ENCODE measurements around the gene TDP1. TPM values are rescaled to one million over a fixed set of nuclear protein-coding genes. Genes with fewer than 3 reads are reported as not detected.

The TDP1 gene
- total and polyA plus RNA-seq, 7 donors = 1.7 to 13.1 (median 4.4) TPM

GRCh38 chr14:89912667-89913211 is 43.0 kb upstream of the TDP1 start:
- H3K27ac ChIP-seq = no peak overlapping the region
- H3K4me3 ChIP-seq = no peak overlapping the region

GRCh38 chr14:89915114-89915878 is 40.4 kb upstream of the TDP1 start:
- peak; percentile 97 for TF ChIP-seq CTCF (IDR thresholded peaks at IDR 0.05)
- no peaks in the 10 kb centered on the region for H3K9me3 ChIP-seq
- no peak overlapping the region for H3K27ac ChIP-seq
- peaks cover 4% of the 10 kb centered on the region for H3K4me1 ChIP-seq
- no peaks in the 10 kb centered on the region for H3K27me3 ChIP-seq (ENCODE audit: insufficient read depth in 3 of 3, low read length in 2 of 3)
- intact Hi-C loops (cut with DNase I) = loop anchor here (2.0 to 10.0 kb wide), 4 partner anchors 490 to 888 kb away; no protein-coding TSS in a partner anchor
- H3K4me3 ChIP-seq = peak overlapping the region; percentile 26
- H3K36me3 ChIP-seq (ENCODE audit: insufficient read depth in 1 of 2, low read depth in 1 of 2) = no peaks in the 10 kb centered on the region
- ATAC-seq (peak in 3 of 4 donors; percentile 67 to 86 (median 79)), DNase-seq (peak in 1 of 2 donors; percentile 27)
- WGBS, 3 donors = 17 to 19% (median 17%) methylated on average over 6 of the region's 6 CpGs

More at GRCh38 chr14:89912667-89913211, 43.0 kb upstream of the TDP1 start:
- Histone ChIP-seq H3K27me3 (ENCODE audit: insufficient read depth in 3 of 3, low read length in 2 of 3) (no peaks in the 10 kb centered on the region), H3K9me3 (no peaks in the 10 kb centered on the region), H3K36me3 (ENCODE audit: insufficient read depth in 1 of 2, low read depth in 1 of 2) (no peaks in the 10 kb centered on the region), H3K4me1 (peaks cover 4% of the 10 kb centered on the region)
- WGBS, 3 donors = 44 to 51% (median 47%) methylated on average over 9 of the region's 9 CpGs
- intact Hi-C loops (cut with DNase I) = loop anchor here (10.0 kb wide), 1 partner anchor 488 kb away; no protein-coding TSS in a partner anchor
- peak in 3 of 4 donors; percentile 58 to 71 (median 69) for ATAC-seq
- DNase-seq = no peak
- no peak for TF ChIP-seq CTCF (IDR thresholded peaks at IDR 0.05)

GRCh38 chr14:89918721-89919120 is 37.0 kb upstream of the TDP1 start:
- H3K27me3 ChIP-seq (ENCODE audit: insufficient read depth in 3 of 3, low read length in 2 of 3) = no peaks in the 10 kb centered on the region
- no peaks in the 10 kb centered on the region for H3K9me3 ChIP-seq
- TF ChIP-seq CTCF (IDR thresholded peaks at IDR 0.05) = no peak
- intact Hi-C loops (cut with DNase I) = loop anchor here (5.0 to 10.0 kb wide), 2 partner anchors 494 to 876 kb away; no protein-coding TSS in a partner anchor
- peaks cover 4% of the 10 kb centered on the region for H3K4me1 ChIP-seq
- DNase-seq (no peak), ATAC-seq (no peak)
- no peaks in the 10 kb centered on the region for H3K36me3 ChIP-seq (ENCODE audit: insufficient read depth in 1 of 2, low read depth in 1 of 2)
- no peak overlapping the region for H3K27ac ChIP-seq
- no peak overlapping the region for H3K4me3 ChIP-seq
- 86 to 88% (median 87%) methylated on average over 2 of the region's 2 CpGs for WGBS, 3 donors

GRCh38 chr14:89920056-89920455 is 35.7 kb upstream of the TDP1 start:
- no peaks in the 10 kb centered on the region for H3K27me3 ChIP-seq (ENCODE audit: insufficient read depth in 3 of 3, low read length in 2 of 3)
- TF ChIP-seq CTCF (IDR thresholded peaks at IDR 0.05) = no peak
- intact Hi-C loops (cut with DNase I) = no loop called here
- no peak overlapping the region for H3K27ac ChIP-seq
- no peaks in the 10 kb centered on the region for H3K9me3 ChIP-seq
- DNase-seq = no peak
- peaks cover 2% of the 10 kb centered on the region for H3K4me1 ChIP-seq
- H3K36me3 ChIP-seq (ENCODE audit: insufficient read depth in 1 of 2, low read depth in 1 of 2) = no peaks in the 10 kb centered on the region
- 87 to 92% (median 90%) methylated on average over 2 of the region's 2 CpGs for WGBS, 3 donors
- no peak overlapping the region for H3K4me3 ChIP-seq
- no peak for ATAC-seq
